Testis (tissue), 3 donors: Measurements from ENCODE around the gene ACACA. TPM values are rescaled to one million over a fixed set of nuclear protein-coding genes. Genes with fewer than 3 reads are reported as not detected.

Source experiments
- DNase-seq: peaks from one replicate; pipeline ENCODE4 v3.0.0-alpha.2; 2019
- H3K27ac ChIP-seq, 2 donors: fragments of 200-600 bp; sonication (generic); one replicate each; pipeline ENCODE4 v1.5.1; 2019
- H3K27me3 ChIP-seq: fragments of 200-600 bp; sonication (generic); one replicate; pipeline ENCODE4 v1.5.1; 2019
- H3K36me3 ChIP-seq: fragments of 200-600 bp; sonication (generic); one replicate; pipeline ENCODE4 v1.5.1; 2017; ENCODE audit warnings: low read depth; ENCODE audit errors: missing control alignments
- H3K4me1 ChIP-seq: fragments of 200-600 bp; sonication (generic); one replicate; pipeline ENCODE4 v1.5.1; 2019
- H3K4me3 ChIP-seq, 2 donors: fragments of 200-600 bp; sonication (generic); one replicate each; pipeline ENCODE4 v1.5.1; 2017 to 2019
- H3K9me3 ChIP-seq: fragments of 200-600 bp; sonication (generic); one replicate; pipeline ENCODE4 v1.5.1; 2017
- CTCF ChIP-seq, 3 experiments: fragments of 450-650 bp in 2 of 3; fragments of 200-600 bp in 1 of 3; sonication (generic) in 1 of 3; IDR thresholded peaks; one replicate each; pipeline ENCODE4 v1.5.1; 2016 to 2019; ENCODE audit warnings: antibody characterized with exemption in 3 of 3, mild to moderate bottlenecking in 2 of 3, moderate library complexity in 1 of 3
- POLR2A ChIP-seq: fragments of 450-650 bp; IDR thresholded peaks from one replicate; pipeline ENCODE4 v1.6.1; 2017; ENCODE audit warnings: antibody characterized with exemption, mild to moderate bottlenecking, moderate library complexity
- WGBS, 2 donors: methylation state at CpG; one replicate each; pipeline ENCODE4 v1.1.5; 2018; 5-methylcytosine and 5-hydroxymethylcytosine counted together
- intact Hi-C: fragments of 100-400 bp; cut with DNase I; formaldehyde crosslinking; loops from one replicate; pipeline ENCODE4 v1.15.1; 2023; ENCODE audit warnings: low total_unique reads
- polyA plus RNA-seq: library from polyadenylated mRNA; stranded (reverse); fragments of 350-450 nt; fragmentation: Illumina TruSeq; extraction: RNeasy Lipid Tissue Mini Kit (QIAGEN cat#74804); gene quantifications from one replicate; pipeline ENCODE4 v1.2.3, GENCODE V29; 2014; ENCODE audit warnings: low read depth, low replicate concordance; ENCODE audit not compliant: insufficient read depth
- total RNA-seq, 2 donors: library from RNA; depleted of rRNA; stranded (reverse); fragments of >200 nt; gene quantifications; one replicate each; pipeline ENCODE4 v1.2.3, GENCODE V29; 2016

The ACACA gene
- total and polyA plus RNA-seq, 3 donors from 2014 or later: 43.4 to 65.0 (median 56.0) TPM

GRCh38 chr17:37090941-37091340, 315.7 kb downstream of the ACACA start:
- DNase-seq: no peak
- no peak for TF ChIP-seq CTCF (IDR thresholded peaks at IDR 0.05)
- TF ChIP-seq POLR2A: no peak
- intact Hi-C loops: no loop called here
- Histone ChIP-seq H3K27ac (no peak overlapping the region), H3K9me3 (no peaks in the 10 kb centered on the region), H3K27me3 (no peaks in the 10 kb centered on the region), H3K4me3 (no peak overlapping the region), H3K36me3 (no peaks in the 10 kb centered on the region), H3K4me1 (peaks cover 15% of the 10 kb centered on the region)
- 88 to 91% methylated on average over 3 of the region's 3 CpGs for WGBS, 2 donors

GRCh38 chr17:37089956-37090355, 316.7 kb downstream of the ACACA start:
- peaks cover 10% of the 10 kb centered on the region for H3K4me1 ChIP-seq
- TF ChIP-seq CTCF (IDR thresholded peaks at IDR 0.05): no peak
- TF ChIP-seq POLR2A: no peak
- H3K36me3 ChIP-seq: no peaks in the 10 kb centered on the region
- H3K9me3 ChIP-seq: no peaks in the 10 kb centered on the region
- no peak overlapping the region for H3K4me3 ChIP-seq
- WGBS, 2 donors: 58 to 69% methylated on average over 7 of the region's 7 CpGs
- DNase-seq: no peak
- no peak overlapping the region for H3K27ac ChIP-seq
- intact Hi-C loops: no loop called here
- no peaks in the 10 kb centered on the region for H3K27me3 ChIP-seq

GRCh38 chr17:37088913-37089312, 317.7 kb downstream of the ACACA start:
- H3K27ac ChIP-seq: no peak overlapping the region
- H3K4me3 ChIP-seq: no peak overlapping the region
- DNase-seq: no peak
- intact Hi-C loops: no loop called here
- no peaks in the 10 kb centered on the region for H3K36me3 ChIP-seq
- no peaks in the 10 kb centered on the region for H3K9me3 ChIP-seq
- TF ChIP-seq CTCF (IDR thresholded peaks at IDR 0.05) (no peak), POLR2A (no peak)
- WGBS, 2 donors: 71 to 72% methylated on average over 9 to 11 of the region's 11 CpGs
- H3K4me1 ChIP-seq: peaks cover 3% of the 10 kb centered on the region
- H3K27me3 ChIP-seq: no peaks in the 10 kb centered on the region

GRCh38 chr17:37088459-37088858, 318.2 kb downstream of the ACACA start:
- Histone ChIP-seq H3K4me3 (no peak overlapping the region), H3K36me3 (no peaks in the 10 kb centered on the region), H3K4me1 (peaks cover 3% of the 10 kb centered on the region), H3K9me3 (no peaks in the 10 kb centered on the region), H3K27me3 (no peaks in the 10 kb centered on the region), H3K27ac (no peak overlapping the region)
- WGBS, 2 donors: 67 to 75% methylated on average over 3 of the region's 3 CpGs
- no peak for TF ChIP-seq POLR2A
- TF ChIP-seq CTCF (IDR thresholded peaks at IDR 0.05): no peak
- no peak for DNase-seq
- intact Hi-C loops: no loop called here

GRCh38 chr17:37087683-37088082, 319.0 kb downstream of the ACACA start:
- no peak overlapping the region for H3K4me3 ChIP-seq
- 93 to 94% methylated on average over 5 of the region's 5 CpGs for WGBS, 2 donors
- TF ChIP-seq POLR2A (no peak), CTCF (IDR thresholded peaks at IDR 0.05) (no peak)
- no peaks in the 10 kb centered on the region for H3K9me3 ChIP-seq
- H3K4me1 ChIP-seq: peaks cover 3% of the 10 kb centered on the region
- no peak for DNase-seq
- intact Hi-C loops: no loop called here
- no peaks in the 10 kb centered on the region for H3K36me3 ChIP-seq
- no peaks in the 10 kb centered on the region for H3K27me3 ChIP-seq
- no peak overlapping the region for H3K27ac ChIP-seq
